Activated naive CD8-positive, alpha-beta T cell (primary cell): ENCODE data around the gene KHDRBS2.

Experiments used
- H3K27ac Mint-ChIP-seq: one replicate; pipeline ENCODE4 v1.8.0; 2021; ENCODE audit warnings: mixed read lengths
- H3K27me3 Mint-ChIP-seq: one replicate; pipeline ENCODE4 v1.8.0; 2021; ENCODE audit warnings: mixed read lengths
- H3K36me3 Mint-ChIP-seq: one replicate; pipeline ENCODE4 v1.8.0; 2021; ENCODE audit warnings: mixed read lengths
- H3K4me1 Mint-ChIP-seq: one replicate; pipeline ENCODE4 v1.8.0; 2021; ENCODE audit warnings: low read depth, mixed read lengths
- H3K4me3 Mint-ChIP-seq: one replicate; pipeline ENCODE4 v1.8.0; 2021; ENCODE audit warnings: mild to moderate bottlenecking, mixed read lengths
- H3K9me3 Mint-ChIP-seq: one replicate; pipeline ENCODE4 v1.8.0; 2021; ENCODE audit warnings: low read depth, mixed read lengths

Gene KHDRBS2

DNA sequence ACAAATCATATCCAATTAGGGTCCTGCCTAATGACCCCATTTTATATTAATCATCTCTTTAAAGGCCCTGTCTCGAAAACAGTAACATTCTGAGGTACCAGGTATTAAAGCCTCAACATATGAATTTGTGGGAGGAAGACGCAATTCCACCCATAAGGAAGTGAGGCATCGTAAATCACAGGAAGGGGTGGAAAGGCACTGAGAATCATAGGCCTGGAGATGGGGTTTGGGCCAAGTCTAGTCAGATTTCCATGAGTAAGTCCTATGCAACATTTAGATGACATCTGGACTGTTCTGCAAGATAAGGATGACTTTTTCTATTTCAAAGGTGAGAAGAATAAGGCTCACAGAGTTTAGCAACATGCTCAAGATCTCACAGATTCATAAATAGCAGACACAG, 534.0 kb downstream of the KHDRBS2 start:
- H3K36me3 Mint-ChIP-seq: no peaks in the 10 kb centered on the region
- H3K9me3 Mint-ChIP-seq: peaks cover 8% of the 10 kb centered on the region
- no peaks in the 10 kb centered on the region for H3K4me1 Mint-ChIP-seq
- H3K4me3 Mint-ChIP-seq: no peak overlapping the region
- H3K27me3 Mint-ChIP-seq: no peaks in the 10 kb centered on the region
- no peak overlapping the region for H3K27ac Mint-ChIP-seq

DNA sequence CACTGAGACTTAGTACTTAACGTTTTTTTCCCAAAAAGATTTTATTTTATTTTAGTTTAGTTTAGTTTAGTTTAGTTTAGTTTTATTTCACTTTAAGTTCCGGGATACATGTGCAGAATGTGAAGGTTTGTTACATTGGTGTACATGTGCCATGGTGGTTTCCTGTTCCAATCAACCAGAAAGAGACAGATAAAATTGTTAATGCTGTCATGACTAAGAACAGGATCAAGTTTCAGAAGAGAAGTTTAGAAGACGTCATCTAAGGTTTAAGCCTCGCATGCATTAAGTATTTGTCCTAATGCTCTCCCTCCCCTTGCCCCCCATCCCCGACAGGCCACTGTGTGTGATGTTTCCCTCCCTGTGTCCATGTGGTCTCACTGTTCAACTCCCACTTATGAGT, 540.0 kb downstream of the KHDRBS2 start:
- Mint-ChIP-seq H3K4me1 (no peaks in the 10 kb centered on the region), H3K4me3 (no peak overlapping the region), H3K27me3 (no peaks in the 10 kb centered on the region)

DNA sequence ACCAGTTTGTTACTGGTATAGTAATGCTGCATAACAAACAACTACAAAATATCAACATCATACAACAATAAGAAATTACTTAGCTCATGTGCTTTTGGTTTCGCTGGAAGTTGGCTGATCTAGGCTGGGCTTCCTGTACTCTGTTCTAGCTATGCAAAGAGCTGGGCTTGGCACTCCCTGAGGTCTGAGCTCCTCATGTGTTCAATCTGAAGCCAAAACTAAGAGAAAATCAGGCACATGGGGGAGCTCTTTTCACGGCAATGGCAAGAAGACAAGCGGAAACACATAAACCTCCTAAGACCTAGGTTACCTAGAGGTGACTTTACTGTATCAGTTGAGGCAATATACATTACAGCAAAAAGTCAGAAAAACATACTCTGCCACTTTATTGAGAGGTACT, 574.2 kb downstream of the KHDRBS2 start:
- H3K4me3 Mint-ChIP-seq: no peak overlapping the region
- H3K9me3 Mint-ChIP-seq: peaks cover 20% of the 10 kb centered on the region
- H3K4me1 Mint-ChIP-seq: no peaks in the 10 kb centered on the region
- H3K36me3 Mint-ChIP-seq: no peaks in the 10 kb centered on the region
- no peaks in the 10 kb centered on the region for H3K27me3 Mint-ChIP-seq
- H3K27ac Mint-ChIP-seq: no peak overlapping the region

More for the DNA sequence above, 540.0 kb downstream of the KHDRBS2 start:
- Mint-ChIP-seq H3K9me3 (peaks cover 14% of the 10 kb centered on the region), H3K27ac (no peak overlapping the region), H3K36me3 (no peaks in the 10 kb centered on the region)

DNA sequence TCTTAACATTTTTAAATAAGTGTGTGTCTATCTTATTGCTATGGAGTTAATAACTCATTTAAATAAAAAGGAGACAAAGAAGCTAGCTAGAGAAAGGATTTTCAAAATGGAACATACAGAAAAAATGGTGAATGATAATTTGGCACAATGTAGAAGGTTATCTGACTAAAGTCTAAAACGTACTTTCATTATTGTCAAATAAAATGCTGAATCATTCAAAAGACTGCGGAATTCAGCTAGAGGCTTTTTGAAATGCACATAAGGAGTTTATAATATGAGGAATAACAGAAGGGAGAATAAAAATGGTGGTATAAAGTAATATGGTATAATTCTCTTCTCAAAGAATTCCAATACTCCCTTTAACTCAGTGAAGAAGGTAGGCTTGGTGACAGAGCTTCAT, 597.9 kb downstream of the KHDRBS2 start:
- Mint-ChIP-seq H3K9me3 (peaks cover 4% of the 10 kb centered on the region), H3K27ac (no peak overlapping the region), H3K27me3 (no peaks in the 10 kb centered on the region), H3K4me3 (no peak overlapping the region), H3K36me3 (no peaks in the 10 kb centered on the region), H3K4me1 (no peaks in the 10 kb centered on the region)

DNA sequence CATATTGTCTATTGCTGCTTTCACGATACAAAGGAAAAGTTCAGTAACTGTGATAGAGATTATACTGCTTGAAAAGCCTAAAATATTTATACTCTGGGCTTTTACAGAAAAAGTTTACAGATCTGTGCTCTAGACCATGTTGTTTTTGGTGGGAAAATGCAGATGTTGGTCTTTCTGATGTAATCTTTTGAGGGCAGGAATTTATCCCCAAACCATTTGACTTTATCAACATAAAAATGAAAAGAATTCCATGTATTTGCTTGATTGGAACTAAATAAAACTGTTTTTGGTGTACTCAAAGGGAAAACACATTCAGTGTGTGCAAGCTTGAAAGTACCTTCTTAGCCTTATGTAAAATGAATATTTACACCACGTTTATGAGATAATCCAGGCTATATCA, 603.5 kb downstream of the KHDRBS2 start:
- H3K9me3 Mint-ChIP-seq: peaks cover 25% of the 10 kb centered on the region
- no peak overlapping the region for H3K4me3 Mint-ChIP-seq
- H3K27me3 Mint-ChIP-seq: no peaks in the 10 kb centered on the region
- H3K36me3 Mint-ChIP-seq: no peaks in the 10 kb centered on the region
- H3K27ac Mint-ChIP-seq: no peak overlapping the region
- H3K4me1 Mint-ChIP-seq: no peaks in the 10 kb centered on the region

DNA sequence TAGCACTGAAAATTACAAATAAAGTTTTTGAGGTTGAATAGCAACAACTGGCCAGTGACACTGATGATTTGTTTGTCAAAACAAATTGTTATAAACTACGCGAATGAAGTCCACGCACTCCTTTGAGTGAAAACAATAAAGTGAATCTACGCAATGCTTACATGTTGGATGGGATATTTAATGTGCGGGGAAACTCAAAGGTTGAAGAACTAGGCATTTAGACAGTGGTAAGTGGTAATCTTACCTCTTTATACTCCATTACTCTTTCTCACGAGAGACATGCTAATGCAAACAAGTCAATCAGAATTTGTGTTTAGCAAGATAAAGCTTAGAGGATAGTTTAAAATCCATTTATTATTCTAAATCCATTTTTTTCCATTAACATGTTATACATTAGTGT, 606.4 kb downstream of the KHDRBS2 start:
- Mint-ChIP-seq H3K9me3 (peaks cover 28% of the 10 kb centered on the region), H3K4me3 (no peak overlapping the region), H3K36me3 (no peaks in the 10 kb centered on the region), H3K4me1 (no peaks in the 10 kb centered on the region), H3K27me3 (no peaks in the 10 kb centered on the region), H3K27ac (no peak overlapping the region)

DNA sequence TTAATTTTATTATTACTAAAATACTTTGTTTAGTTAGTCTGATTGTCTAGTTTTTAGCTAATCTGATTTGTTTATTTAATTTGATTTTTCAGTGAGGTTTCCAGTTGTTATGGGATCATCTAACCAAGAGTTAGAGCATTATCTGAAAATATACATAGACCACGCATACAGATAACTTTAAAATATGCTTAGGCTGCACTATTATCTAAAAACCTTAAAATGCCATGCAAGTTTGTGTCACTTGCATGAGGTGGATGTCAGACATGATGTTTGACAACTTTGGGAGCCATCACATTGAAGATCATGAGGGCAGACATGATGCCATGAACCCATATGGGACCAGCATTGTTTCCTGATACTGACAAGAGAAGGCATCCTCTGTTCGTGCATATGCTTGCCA, 610.3 kb downstream of the KHDRBS2 start:
- H3K4me1 Mint-ChIP-seq: no peaks in the 10 kb centered on the region
- no peak overlapping the region for H3K27ac Mint-ChIP-seq
- no peaks in the 10 kb centered on the region for H3K36me3 Mint-ChIP-seq
- H3K9me3 Mint-ChIP-seq: peaks cover 14% of the 10 kb centered on the region
- H3K27me3 Mint-ChIP-seq: no peaks in the 10 kb centered on the region
- H3K4me3 Mint-ChIP-seq: no peak overlapping the region

DNA sequence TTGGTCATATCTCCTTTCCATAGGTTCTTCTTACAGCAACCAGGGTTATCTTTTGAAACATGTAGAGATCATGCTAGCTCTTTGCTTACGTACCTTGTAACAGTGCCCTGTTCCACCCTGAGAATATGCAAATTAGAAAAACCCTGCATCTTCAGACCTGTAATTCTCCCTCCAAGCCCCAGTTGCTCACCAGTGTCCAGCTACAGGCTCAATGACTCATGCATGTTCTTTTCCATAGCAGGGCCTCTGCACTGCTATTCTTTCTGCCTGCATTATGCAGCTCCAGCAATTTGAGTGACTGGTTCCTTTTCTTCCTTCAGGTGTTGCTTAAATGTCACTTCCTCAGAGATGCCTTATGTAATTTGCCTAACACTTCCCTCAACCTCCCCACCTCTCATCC, 636.2 kb downstream of the KHDRBS2 start:
- no peaks in the 10 kb centered on the region for H3K4me1 Mint-ChIP-seq
- H3K27ac Mint-ChIP-seq: no peak overlapping the region
- no peak overlapping the region for H3K4me3 Mint-ChIP-seq
- peaks cover 27% of the 10 kb centered on the region for H3K9me3 Mint-ChIP-seq
- no peaks in the 10 kb centered on the region for H3K27me3 Mint-ChIP-seq
- no peaks in the 10 kb centered on the region for H3K36me3 Mint-ChIP-seq

DNA sequence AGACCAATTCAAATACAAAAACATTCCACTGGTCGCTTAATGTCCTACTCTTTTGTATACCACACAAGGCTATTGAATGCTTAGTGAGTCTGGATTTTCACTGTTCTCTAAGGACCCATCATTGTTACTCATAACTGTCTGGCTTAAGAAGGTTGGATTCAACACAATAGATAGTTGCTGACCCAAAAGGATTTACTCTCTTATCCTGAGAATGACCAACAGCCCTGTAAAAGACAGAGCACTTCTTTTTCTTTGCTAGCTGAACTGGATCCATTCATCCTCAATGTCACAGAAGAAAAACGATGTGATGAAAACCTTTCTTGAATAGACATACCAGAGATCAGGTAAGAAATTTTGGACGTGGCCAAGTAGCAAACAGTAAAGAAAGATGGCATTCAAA, 645.6 kb downstream of the KHDRBS2 start:
- Mint-ChIP-seq H3K4me3 (no peak overlapping the region), H3K9me3 (peaks cover 6% of the 10 kb centered on the region), H3K4me1 (no peaks in the 10 kb centered on the region), H3K27me3 (no peaks in the 10 kb centered on the region), H3K36me3 (no peaks in the 10 kb centered on the region), H3K27ac (no peak overlapping the region)
